Measurements from ENCODE around the gene SMURF2. TPM values are rescaled to one million over a fixed set of nuclear protein-coding genes. Genes with fewer than 3 reads are reported as not detected.

Gene SMURF2
- total RNA-seq (2014; rRNA removed), result 68.2 and 76.6 TPM in 2 replicates
- percentile 97 among the genes with signal in this experiment for Bru-seq, nascent RNA
- BruChase-seq, experiment 1, labeled RNA remaining after a 6-hour chase, result percentile 93 among the genes with signal in this experiment
- BruChase-seq, experiment 2, labeled RNA remaining after a 2-hour chase, result percentile 94 among the genes with signal in this experiment
- long read RNA-seq, full-length matches to known transcripts, result 75 of 171 reads
- long read RNA-seq, partial matches to known transcripts, result 26 of 171 reads
- long read RNA-seq, other reads (novel, unspliced or antisense), result 70 of 171 reads

DNA sequence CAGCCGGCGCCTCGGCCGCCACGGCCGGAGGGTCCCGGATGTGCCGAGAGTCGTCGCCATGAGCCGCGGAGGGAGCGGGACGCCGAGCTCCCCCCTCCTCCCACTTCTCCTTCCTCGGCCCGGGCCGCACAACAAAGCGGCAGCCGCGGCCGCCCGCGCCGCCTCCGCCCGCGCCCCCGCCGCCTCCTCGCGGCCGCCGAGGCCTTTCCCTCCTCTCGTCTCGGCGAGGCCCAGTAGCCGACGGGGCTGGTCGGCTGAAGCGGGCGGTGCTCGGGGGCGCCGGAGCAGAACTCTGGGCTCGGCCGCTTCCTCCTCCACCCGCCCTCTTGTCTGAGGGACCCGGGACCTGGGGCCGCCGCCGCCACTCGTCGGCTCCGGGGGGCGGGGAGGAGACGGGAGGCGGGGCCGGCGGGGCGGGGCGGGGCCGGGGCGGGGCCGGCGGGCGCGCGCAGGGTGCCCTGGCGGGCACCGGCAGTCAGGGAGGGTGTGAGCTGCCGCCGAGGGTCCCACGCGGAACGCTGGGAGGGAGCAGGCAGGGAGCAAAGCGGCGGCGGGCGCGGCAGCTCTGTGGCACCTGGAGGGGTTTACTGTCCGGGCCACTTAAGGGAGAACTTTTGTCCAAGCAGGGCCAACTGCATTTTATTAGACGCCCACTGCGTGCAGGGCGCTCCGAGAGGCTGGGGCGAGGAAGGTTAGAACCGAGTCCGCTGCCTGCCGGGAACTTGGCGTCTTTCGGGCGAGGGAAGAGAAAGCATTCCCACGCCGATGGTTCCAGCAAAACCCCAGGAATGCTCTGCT is at the start of gene SMURF2:
Gene SMURF2, minus strand, starts transcription at position 332 of the 798 bp plus-strand sequence. CDS start 427 bp downstream, outside the sequence.
- no peaks in the 10 kb centered on the region for H3K27me3 ChIP-seq (ENCODE audit: low read length)
- intact Hi-C loops (cut with micrococcal nuclease), result loop anchor here (1.0 to 2.0 kb wide), 3 partner anchors 18 to 71 kb away; no protein-coding TSS in a partner anchor
- ChIA-PET POLR2A (ENCODE audit: unreplicated experiment) (interaction anchor here (0.6 to 1.3 kb wide), 5 partner anchors 17 to 156 kb away, joined by 3 to 5 read pairs (median 3); partner anchors contain the start of gene DDX5), CTCF (interaction anchor here (1.0 kb wide), 1 partner anchor 75 kb away, joined by 3 read pairs; no protein-coding TSS in a partner anchor)
- peak within 1 kb of the TSS; percentile 94 for H2AFZ ChIP-seq (ENCODE audit: low read length)
- TF ChIP-seq, protein P1, sequence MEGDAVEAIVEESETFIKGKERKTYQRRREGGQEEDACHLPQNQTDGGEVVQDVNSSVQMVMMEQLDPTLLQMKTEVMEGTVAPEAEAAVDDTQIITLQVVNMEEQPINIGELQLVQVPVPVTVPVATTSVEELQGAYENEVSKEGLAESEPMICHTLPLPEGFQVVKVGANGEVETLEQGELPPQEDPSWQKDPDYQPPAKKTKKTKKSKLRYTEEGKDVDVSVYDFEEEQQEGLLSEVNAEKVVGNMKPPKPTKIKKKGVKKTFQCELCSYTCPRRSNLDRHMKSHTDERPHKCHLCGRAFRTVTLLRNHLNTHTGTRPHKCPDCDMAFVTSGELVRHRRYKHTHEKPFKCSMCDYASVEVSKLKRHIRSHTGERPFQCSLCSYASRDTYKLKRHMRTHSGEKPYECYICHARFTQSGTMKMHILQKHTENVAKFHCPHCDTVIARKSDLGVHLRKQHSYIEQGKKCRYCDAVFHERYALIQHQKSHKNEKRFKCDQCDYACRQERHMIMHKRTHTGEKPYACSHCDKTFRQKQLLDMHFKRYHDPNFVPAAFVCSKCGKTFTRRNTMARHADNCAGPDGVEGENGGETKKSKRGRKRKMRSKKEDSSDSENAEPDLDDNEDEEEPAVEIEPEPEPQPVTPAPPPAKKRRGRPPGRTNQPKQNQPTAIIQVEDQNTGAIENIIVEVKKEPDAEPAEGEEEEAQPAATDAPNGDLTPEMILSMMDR (conservative IDR thresholded peaks at IDR 0.05; ENCODE audit: low read depth, low read length), result no peak
- TF ChIP-seq EZH2phosphoT487 (IDR thresholded peaks at IDR 0.05; ENCODE audit: borderline replicate concordance, low read length), result no peak
- no peak for TF ChIP-seq EZH2 (IDR thresholded peaks at IDR 0.05; ENCODE audit: low read length, unreplicated experiment)
- H3K4me1 ChIP-seq (ENCODE audit: insufficient read depth, low read length), result peaks cover 47% of the 10 kb centered on the region
- peak within 1 kb of the TSS; percentile 87 for H3K27ac ChIP-seq (ENCODE audit: low read length)
- peak; percentile 74 for DNase-seq
- peak within 1 kb of the TSS; percentile 99 for H3K4me2 ChIP-seq (ENCODE audit: low read length)
- peak; percentile 74 for ATAC-seq
- H3K79me2 ChIP-seq (ENCODE audit: low read length), result peaks cover 59% of the 10 kb centered on the region
- H3F3A ChIP-seq (ENCODE audit: low read length, unreplicated experiment), result no peaks in the 10 kb centered on the region
- peak within 1 kb of the TSS; percentile 90 for H3K9ac ChIP-seq (ENCODE audit: low read length)
- no TSS peak for BruUV-seq (replicated peaks)
- H3K4me3 ChIP-seq (ENCODE audit: low read length), result peak within 1 kb of the TSS; percentile 99
- no peaks in the 10 kb centered on the region for H3K9me2 ChIP-seq (replicated peaks; ENCODE audit: low read length)
- H3K9me3 ChIP-seq (ENCODE audit: low read length), result no peaks in the 10 kb centered on the region
- peaks cover 4% of the 10 kb centered on the region; the same call in 1 of the 2 replicates for H3K36me3 ChIP-seq (ENCODE audit: low read depth, low read length)
- H4K20me1 ChIP-seq (ENCODE audit: low read length), result peaks cover 32% of the 10 kb centered on the region

DNA sequence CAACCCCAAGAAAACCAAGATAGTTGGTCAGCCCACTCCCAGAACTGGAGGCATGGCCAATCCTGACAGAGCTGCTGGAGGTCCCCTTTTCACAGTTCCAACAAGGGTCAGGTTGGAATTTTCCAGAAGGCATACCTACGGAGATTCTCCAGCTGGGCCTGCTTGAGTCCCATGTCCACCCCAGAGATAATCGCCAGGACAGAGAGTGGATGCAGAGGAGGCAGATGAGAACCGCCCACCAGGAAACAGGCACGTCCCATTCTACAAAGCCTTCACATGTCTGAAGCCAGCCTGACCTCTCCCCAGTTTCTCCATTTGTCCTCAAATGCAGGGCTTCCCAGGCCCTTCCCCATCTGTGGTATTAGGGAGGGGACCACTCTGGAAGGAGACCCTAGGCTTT is 47.4 kb upstream of the SMURF2 start:
- H3K4me2 ChIP-seq (ENCODE audit: low read length), result no peak overlapping the region
- H3K9me3 ChIP-seq (ENCODE audit: low read length), result no peaks in the 10 kb centered on the region
- H3K27me3 ChIP-seq (ENCODE audit: low read length), result no peaks in the 10 kb centered on the region
- H3K36me3 ChIP-seq (ENCODE audit: low read depth, low read length), result no peaks in the 10 kb centered on the region
- H3K9me2 ChIP-seq (replicated peaks; ENCODE audit: low read length), result no peaks in the 10 kb centered on the region
- peaks cover 24% of the 10 kb centered on the region for H3F3A ChIP-seq (ENCODE audit: low read length, unreplicated experiment)
- ATAC-seq, result no peak
- H3K9ac ChIP-seq (ENCODE audit: low read length), result no peak overlapping the region
- H2AFZ ChIP-seq (ENCODE audit: low read length), result no peak overlapping the region
- peak overlapping the region; percentile 98; the same call in 1 of the 2 replicates for H3K27ac ChIP-seq (ENCODE audit: low read length)
- TF ChIP-seq, protein P1 (conservative IDR thresholded peaks at IDR 0.05; ENCODE audit: low read depth, low read length), result no peak
- no peak for TF ChIP-seq EZH2phosphoT487 (IDR thresholded peaks at IDR 0.05; ENCODE audit: borderline replicate concordance, low read length)
- TF ChIP-seq EZH2 (IDR thresholded peaks at IDR 0.05; ENCODE audit: low read length, unreplicated experiment), result no peak
- CTCF ChIA-PET, result no interaction called here
- no TSS peak for BruUV-seq (replicated peaks)
- DNase-seq, result no peak
- no peak overlapping the region for H3K4me3 ChIP-seq (ENCODE audit: low read length)
- POLR2A ChIA-PET (ENCODE audit: unreplicated experiment), result interaction anchor here (0.6 kb wide), 1 partner anchor 38 kb away, joined by 3 read pairs; no protein-coding TSS in a partner anchor
- no peaks in the 10 kb centered on the region for H4K20me1 ChIP-seq (ENCODE audit: low read length)
- no peaks in the 10 kb centered on the region for H3K79me2 ChIP-seq (ENCODE audit: low read length)
- peaks cover 44% of the 10 kb centered on the region for H3K4me1 ChIP-seq (ENCODE audit: insufficient read depth, low read length)
- intact Hi-C loops (cut with micrococcal nuclease), result no loop called here
